HG03571 (cell line): Measurements from ENCODE around the gene RASEF.
"Not testable (repeated sequence)": the region's sequence is repeated elsewhere in the genome, so short reads cannot be mapped to it uniquely, and the experiment has no call there.

Source experiments
- ATAC-seq: cut with Tn5 transposase; IDR thresholded peaks from one replicate; pipeline ENCODE4 v1.9.1; 2021; ENCODE audit not compliant: unreplicated experiment

Gene RASEF

GRCh38 chr9:82975176-82975575, 87.8 kb downstream of the RASEF start:
- no peak for ATAC-seq

DNA sequence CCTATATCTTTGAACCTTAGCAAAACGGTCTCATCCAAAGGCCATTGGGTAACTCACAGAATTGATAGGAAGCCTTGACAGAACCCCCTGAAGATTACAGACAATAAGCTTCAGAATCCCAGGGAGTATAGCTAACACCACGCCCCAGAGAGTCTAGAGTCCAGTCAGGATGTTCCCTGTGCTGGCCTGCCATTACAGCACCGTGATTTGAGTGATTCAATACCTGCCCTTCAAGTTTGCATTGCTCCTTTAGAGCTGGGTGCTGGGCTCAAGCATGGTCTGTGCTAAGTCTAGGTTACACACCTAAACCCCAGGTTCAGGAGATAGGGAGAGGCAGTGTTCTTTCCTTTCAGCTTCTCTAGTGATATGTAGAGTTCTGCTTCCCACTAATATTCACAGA, 90.5 kb downstream of the RASEF start:
- ATAC-seq, result no peak

GRCh38 chr9:82970359-82970758, 92.6 kb downstream of the RASEF start:
- no peak for ATAC-seq

DNA sequence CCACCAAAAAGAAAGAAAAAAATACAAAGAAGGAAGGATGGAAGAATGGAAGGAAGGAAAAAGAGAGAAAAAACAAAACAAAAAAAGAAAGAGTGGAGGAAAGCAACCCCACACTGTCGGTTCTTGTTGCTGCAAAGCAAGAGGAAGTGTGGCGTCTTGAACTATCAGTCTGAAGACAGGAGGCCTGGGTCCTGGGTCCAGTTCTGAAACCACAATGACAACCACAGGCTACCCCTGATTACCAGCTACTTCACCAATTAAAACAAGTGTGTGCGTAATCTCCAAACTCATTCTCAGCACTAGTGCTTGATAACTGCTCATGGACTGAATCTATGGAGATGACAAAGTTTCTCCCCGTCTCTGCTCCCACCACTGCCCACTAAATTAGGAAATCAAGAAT, 93.7 kb downstream of the RASEF start:
- no peak for ATAC-seq

DNA sequence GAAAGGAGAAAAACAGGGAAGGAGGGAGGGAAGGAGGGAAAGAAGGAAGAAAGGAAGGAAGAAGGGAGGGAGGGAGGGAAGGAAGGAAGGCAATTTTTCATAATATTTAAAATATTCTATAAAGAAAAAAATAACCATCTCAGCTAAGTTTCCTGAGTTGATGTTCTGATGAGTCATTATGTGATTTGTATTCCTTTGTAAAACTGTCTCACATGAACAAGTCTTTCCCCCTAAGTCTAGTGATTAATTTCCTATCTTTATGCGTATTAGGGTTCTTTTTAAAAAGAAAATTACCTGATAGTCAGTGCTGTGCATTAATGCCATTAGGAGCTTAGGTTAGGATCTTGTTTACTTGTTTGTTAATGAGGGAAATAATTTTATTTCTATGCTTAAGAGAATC, 94.1 kb downstream of the RASEF start:
- ATAC-seq, result no peak

GRCh38 chr9:82968388-82968787, 94.6 kb downstream of the RASEF start:
- no peak for ATAC-seq

- ATAC-seq, result peak; percentile 88
These were observed 101.3 kb downstream of the RASEF start for GRCh38 chr9:82961504-82962125.

- no peak for ATAC-seq
These were observed 105.2 kb downstream of the RASEF start for GRCh38 chr9:82957529-82958379.

- no peak for ATAC-seq
These were observed 113.7 kb downstream of the RASEF start for GRCh38 chr9:82949203-82949602.

DNA sequence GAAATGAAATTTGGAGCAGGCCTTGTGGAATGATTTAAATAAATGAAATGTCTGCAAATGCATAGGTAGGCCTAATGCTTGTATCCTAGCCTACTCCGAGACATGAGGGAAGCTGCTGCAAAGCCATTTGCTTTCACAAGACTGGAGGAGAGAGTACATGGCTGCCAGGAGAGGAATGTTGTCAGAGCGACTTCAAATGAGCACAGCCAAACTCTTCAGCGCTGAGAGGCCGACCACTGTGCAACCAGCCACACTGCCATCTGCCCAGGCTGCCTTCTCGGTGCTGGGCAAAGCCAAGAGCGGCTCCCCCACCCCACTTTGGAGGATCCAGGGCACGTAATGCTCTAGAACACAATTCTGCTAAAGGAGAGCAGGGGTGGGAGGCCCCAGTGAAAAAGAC, 122.6 kb downstream of the RASEF start:
- ATAC-seq, result no peak

- ATAC-seq, result no peak
These were observed 123.5 kb downstream of the RASEF start for GRCh38 chr9:82939451-82939850.

DNA sequence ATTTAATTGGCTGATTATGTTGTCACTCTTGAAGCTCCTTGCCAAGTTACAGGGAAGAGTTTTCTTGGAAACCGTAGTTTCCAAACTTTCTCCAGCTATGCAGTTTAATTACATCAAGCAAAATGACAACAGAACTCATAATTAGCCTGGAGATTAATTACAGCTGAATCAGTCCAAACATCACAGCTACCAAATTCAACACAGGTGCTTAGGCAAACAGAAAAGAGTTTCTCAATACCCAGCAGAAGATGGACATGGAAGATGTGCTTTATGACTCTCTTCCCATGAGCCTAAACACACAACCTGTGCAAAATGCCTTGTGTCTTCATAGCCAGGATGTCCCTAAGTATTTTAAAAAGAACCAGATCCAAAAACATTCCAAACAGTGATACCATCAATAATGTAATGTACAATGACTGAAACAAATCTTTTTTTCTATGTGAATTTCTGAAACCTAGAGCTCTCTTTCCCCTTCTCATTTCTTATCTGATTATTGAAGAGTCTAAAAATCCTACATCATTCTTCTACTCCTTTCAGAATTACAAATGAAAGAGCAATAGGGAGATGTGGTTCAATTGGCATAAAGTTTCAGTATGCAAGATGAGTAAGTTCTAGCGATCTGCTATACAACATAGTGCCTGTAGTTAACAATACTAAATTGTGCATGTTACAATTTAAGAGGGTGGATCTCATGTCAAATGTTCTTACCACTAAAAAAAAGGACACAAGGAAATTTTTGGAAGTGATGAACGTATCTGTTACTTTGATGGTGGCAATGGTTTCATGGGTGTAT, 124.3 kb downstream of the RASEF start:
- no peak for ATAC-seq

- not testable (repeated sequence) for ATAC-seq
These were observed 126.4 kb downstream of the RASEF start for GRCh38 chr9:82936561-82936960.

DNA sequence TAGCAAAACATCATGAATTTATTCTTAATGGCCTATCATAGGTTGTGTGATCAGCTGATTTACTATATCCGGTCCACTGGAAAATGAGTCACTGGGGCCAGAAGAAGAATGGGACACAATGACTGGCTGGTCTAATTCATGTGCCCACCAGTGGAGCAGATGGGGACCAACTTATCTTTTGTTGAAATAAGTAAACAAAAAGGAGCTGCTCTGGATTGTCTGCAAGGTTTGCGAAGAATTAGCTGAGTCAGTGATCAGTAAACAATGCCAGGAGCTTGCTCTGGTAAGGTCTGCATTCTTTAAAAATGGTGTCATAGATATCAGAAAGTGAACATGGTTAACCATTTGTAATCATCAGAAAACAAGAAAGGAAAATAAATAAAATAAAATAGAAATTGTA, 128.0 kb downstream of the RASEF start:
- ATAC-seq, result no peak

DNA sequence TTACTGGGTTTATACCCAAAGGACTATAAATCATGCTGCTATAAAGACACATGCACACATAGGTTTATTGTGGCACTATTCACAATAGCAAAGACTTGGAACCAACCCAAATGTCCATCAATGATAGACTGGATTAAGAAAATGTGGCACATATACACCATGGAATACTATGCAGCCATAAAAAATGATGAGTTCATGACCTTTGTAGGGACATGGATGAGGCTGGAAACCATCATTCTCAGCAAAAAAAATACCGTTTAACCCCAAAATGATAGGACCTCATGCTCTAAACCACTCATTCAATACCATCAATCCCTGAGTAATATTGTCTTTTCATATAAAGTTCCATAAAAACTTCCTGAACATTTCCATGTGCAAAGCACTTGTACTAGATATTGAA, 128.9 kb downstream of the RASEF start:
- ATAC-seq, result not testable (repeated sequence)

GRCh38 chr9:82930116-82930515, 132.8 kb downstream of the RASEF start:
- ATAC-seq, result no peak
